ENCODE measurements around the gene SETDB1.

Gene SETDB1

GRCh38 chr1:150944856-150945255 lies 18.7 kb downstream of the SETDB1 start:
- no peak for DNase-seq

GRCh38 chr1:150954708-150955107 lies 28.5 kb downstream of the SETDB1 start:
- no peak for DNase-seq

GRCh38 chr1:150955280-150955679 lies 29.1 kb downstream of the SETDB1 start:
- DNase-seq = no peak

- DNase-seq = no peak
Measured at GRCh38 chr1:150957666-150958065, 31.5 kb downstream of the SETDB1 start.

GRCh38 chr1:150960646-150961045 lies 34.5 kb downstream of the SETDB1 start:
- DNase-seq = no peak

- no peak for DNase-seq
Measured at GRCh38 chr1:150961756-150962155, 35.6 kb downstream of the SETDB1 start.

GRCh38 chr1:150963321-150964163 lies 37.4 kb downstream of the SETDB1 start:
- no peak for DNase-seq

- DNase-seq = no peak
Measured at GRCh38 chr1:150964164-150964489, 38.0 kb downstream of the SETDB1 start.

- DNase-seq = no peak
Measured at GRCh38 chr1:150965605-150966004, 39.4 kb downstream of the SETDB1 start.

GRCh38 chr1:150966011-150966410 lies 39.8 kb downstream of the SETDB1 start:
- no peak for DNase-seq

GRCh38 chr1:150967936-150968335 lies 41.8 kb downstream of the SETDB1 start:
- no peak for DNase-seq

- DNase-seq = no peak
Measured at GRCh38 chr1:150968491-150968890, 42.3 kb downstream of the SETDB1 start.

- no peak for DNase-seq
Measured at GRCh38 chr1:150969626-150970025, 43.5 kb downstream of the SETDB1 start.

GRCh38 chr1:150970808-150971582 lies 44.8 kb downstream of the SETDB1 start:
- no peak for DNase-seq

GRCh38 chr1:150971583-150972416 lies 45.6 kb downstream of the SETDB1 start:
- peak; percentile 22 for DNase-seq

GRCh38 chr1:150972417-150972940 lies 46.3 kb downstream of the SETDB1 start:
- DNase-seq = no peak

GRCh38 chr1:150973258-150973835 lies 47.2 kb downstream of the SETDB1 start:
- peak; percentile 24 for DNase-seq

GRCh38 chr1:150973836-150974579 lies 47.8 kb downstream of the SETDB1 start:
- peak; percentile 44 for DNase-seq

GRCh38 chr1:150974580-150975478 lies 48.7 kb downstream of the SETDB1 start, which contains the start of gene CERS2:
Gene CERS2 (minus strand): TSS chr1:150974835. CDS start chr1:150969090, 5,745 bp downstream.
- peak; percentile 74 for DNase-seq

GRCh38 chr1:150976401-150976821 lies 50.2 kb downstream of the SETDB1 start:
- no peak for DNase-seq

All from activated naive CD4-positive, alpha-beta T cell treated with anti-CD3 and anti-CD28 coated beads, Interleukin-2, amount 50 U/mL, for 16 hours (primary cell).